T-helper 1 cell treated with Interleukin-12 subunit alpha and Interleukin-12 subunit beta and Interleukin-4 antibody, amounts not matched to agents 30 μg/mL and 1 μg/mL, for 36 hours (primary cell): ENCODE measurements around the gene CNOT2.
"Not testable (repeated sequence)": the region's sequence is repeated elsewhere in the genome, so short reads cannot be mapped to it uniquely, and the experiment has no call there.

Source experiments
- H3K27ac Mint-ChIP-seq: one replicate; pipeline ENCODE4 v1.8.0; 2021; ENCODE audit warnings: mild to moderate bottlenecking, mixed read lengths
- H3K27me3 Mint-ChIP-seq: one replicate; pipeline ENCODE4 v1.8.0; 2021; ENCODE audit warnings: low read depth, mixed read lengths
- H3K36me3 Mint-ChIP-seq: one replicate; pipeline ENCODE4 v1.8.0; 2021; ENCODE audit warnings: low read depth, mixed read lengths
- H3K4me1 Mint-ChIP-seq: one replicate; pipeline ENCODE4 v1.8.0; 2021; ENCODE audit warnings: low read depth, mixed read lengths
- H3K4me3 Mint-ChIP-seq: one replicate; pipeline ENCODE4 v1.8.0; 2021; ENCODE audit warnings: mild to moderate bottlenecking, moderate library complexity, mixed read lengths
- H3K9me3 Mint-ChIP-seq: one replicate; pipeline ENCODE4 v1.8.0; 2021; ENCODE audit warnings: mixed read lengths

The CNOT2 gene

GRCh38 chr12:70265132-70265531 lies 21.9 kb downstream of the CNOT2 start:
- Mint-ChIP-seq H3K9me3 (no peaks in the 10 kb centered on the region), H3K27me3 (no peaks in the 10 kb centered on the region), H3K4me3 (no peak overlapping the region), H3K4me1 (peaks cover 26% of the 10 kb centered on the region), H3K36me3 (peaks cover 20% of the 10 kb centered on the region), H3K27ac (no peak overlapping the region)

GRCh38 chr12:70267550-70267949 lies 24.3 kb downstream of the CNOT2 start:
- no peaks in the 10 kb centered on the region for H3K9me3 Mint-ChIP-seq
- H3K27me3 Mint-ChIP-seq, result no peaks in the 10 kb centered on the region
- H3K36me3 Mint-ChIP-seq, result peaks cover 15% of the 10 kb centered on the region
- H3K4me1 Mint-ChIP-seq, result peaks cover 28% of the 10 kb centered on the region
- no peak overlapping the region for H3K4me3 Mint-ChIP-seq
- H3K27ac Mint-ChIP-seq, result no peak overlapping the region

- no peaks in the 10 kb centered on the region for H3K27me3 Mint-ChIP-seq
- no peak overlapping the region for H3K4me3 Mint-ChIP-seq
- peaks cover 26% of the 10 kb centered on the region for H3K4me1 Mint-ChIP-seq
- H3K9me3 Mint-ChIP-seq, result no peaks in the 10 kb centered on the region
- H3K36me3 Mint-ChIP-seq, result peaks cover 15% of the 10 kb centered on the region
- no peak overlapping the region for H3K27ac Mint-ChIP-seq
Measured at GRCh38 chr12:70268972-70269371, 25.7 kb downstream of the CNOT2 start.

GRCh38 chr12:70270108-70270507 lies 26.9 kb downstream of the CNOT2 start:
- Mint-ChIP-seq H3K27me3 (no peaks in the 10 kb centered on the region), H3K4me1 (peaks cover 25% of the 10 kb centered on the region), H3K36me3 (peaks cover 15% of the 10 kb centered on the region), H3K27ac (no peak overlapping the region), H3K9me3 (no peaks in the 10 kb centered on the region), H3K4me3 (no peak overlapping the region)

GRCh38 chr12:70271025-70271424 lies 27.8 kb downstream of the CNOT2 start:
- H3K27ac Mint-ChIP-seq, result no peak overlapping the region
- H3K27me3 Mint-ChIP-seq, result no peaks in the 10 kb centered on the region
- H3K4me1 Mint-ChIP-seq, result peaks cover 29% of the 10 kb centered on the region

GRCh38 chr12:70272510-70272909 lies 29.3 kb downstream of the CNOT2 start:
- Mint-ChIP-seq H3K27ac (no peak overlapping the region), H3K9me3 (no peaks in the 10 kb centered on the region), H3K27me3 (no peaks in the 10 kb centered on the region), H3K4me3 (no peak overlapping the region), H3K36me3 (peaks cover 11% of the 10 kb centered on the region), H3K4me1 (peaks cover 22% of the 10 kb centered on the region)

More at GRCh38 chr12:70271025-70271424, 27.8 kb downstream of the CNOT2 start:
- H3K9me3 Mint-ChIP-seq, result no peaks in the 10 kb centered on the region
- H3K36me3 Mint-ChIP-seq, result peaks cover 15% of the 10 kb centered on the region
- H3K4me3 Mint-ChIP-seq, result no peak overlapping the region

- peaks cover 26% of the 10 kb centered on the region for H3K4me1 Mint-ChIP-seq
- H3K9me3 Mint-ChIP-seq, result no peaks in the 10 kb centered on the region
- no peak overlapping the region for H3K4me3 Mint-ChIP-seq
- peaks cover 21% of the 10 kb centered on the region for H3K36me3 Mint-ChIP-seq
- H3K27ac Mint-ChIP-seq, result no peak overlapping the region
- H3K27me3 Mint-ChIP-seq, result no peaks in the 10 kb centered on the region
Measured at GRCh38 chr12:70275045-70275444, 31.8 kb downstream of the CNOT2 start.

- H3K9me3 Mint-ChIP-seq, result no peaks in the 10 kb centered on the region
- H3K4me3 Mint-ChIP-seq, result no peak overlapping the region
- no peaks in the 10 kb centered on the region for H3K27me3 Mint-ChIP-seq
- H3K27ac Mint-ChIP-seq, result no peak overlapping the region
- H3K4me1 Mint-ChIP-seq, result peaks cover 18% of the 10 kb centered on the region
- H3K36me3 Mint-ChIP-seq, result peaks cover 24% of the 10 kb centered on the region
Measured at GRCh38 chr12:70277973-70278372, 34.7 kb downstream of the CNOT2 start.

- Mint-ChIP-seq H3K27ac (no peak overlapping the region), H3K4me3 (no peak overlapping the region), H3K4me1 (peaks cover 16% of the 10 kb centered on the region), H3K36me3 (peaks cover 21% of the 10 kb centered on the region), H3K27me3 (no peaks in the 10 kb centered on the region), H3K9me3 (no peaks in the 10 kb centered on the region)
Measured at GRCh38 chr12:70278945-70279344, 35.7 kb downstream of the CNOT2 start.

- H3K4me1 Mint-ChIP-seq, result peaks cover 5% of the 10 kb centered on the region
- H3K36me3 Mint-ChIP-seq, result peaks cover 23% of the 10 kb centered on the region
- H3K27me3 Mint-ChIP-seq, result no peaks in the 10 kb centered on the region
- H3K27ac Mint-ChIP-seq, result no peak overlapping the region
- no peak overlapping the region for H3K4me3 Mint-ChIP-seq
- H3K9me3 Mint-ChIP-seq, result no peaks in the 10 kb centered on the region
Measured at GRCh38 chr12:70283232-70283631, 40.0 kb downstream of the CNOT2 start.

- Mint-ChIP-seq H3K36me3 (peaks cover 36% of the 10 kb centered on the region), H3K4me3 (no peak overlapping the region), H3K27ac (no peak overlapping the region), H3K4me1 (peaks cover 11% of the 10 kb centered on the region), H3K27me3 (no peaks in the 10 kb centered on the region), H3K9me3 (no peaks in the 10 kb centered on the region)
Measured at GRCh38 chr12:70288817-70289216, 45.6 kb downstream of the CNOT2 start.

GRCh38 chr12:70290116-70290515 lies 46.9 kb downstream of the CNOT2 start:
- Mint-ChIP-seq H3K36me3 (peaks cover 46% of the 10 kb centered on the region), H3K27ac (no peak overlapping the region), H3K4me1 (peaks cover 11% of the 10 kb centered on the region), H3K9me3 (no peaks in the 10 kb centered on the region), H3K4me3 (no peak overlapping the region), H3K27me3 (no peaks in the 10 kb centered on the region)

GRCh38 chr12:70292017-70292776 lies 49.0 kb downstream of the CNOT2 start:
- peaks cover 38% of the 10 kb centered on the region for H3K36me3 Mint-ChIP-seq
- H3K4me3 Mint-ChIP-seq, result no peak overlapping the region
- H3K27me3 Mint-ChIP-seq, result no peaks in the 10 kb centered on the region
- no peaks in the 10 kb centered on the region for H3K9me3 Mint-ChIP-seq
- H3K27ac Mint-ChIP-seq, result no peak overlapping the region
- peaks cover 8% of the 10 kb centered on the region for H3K4me1 Mint-ChIP-seq

- Mint-ChIP-seq H3K27ac (peak overlapping the region; percentile 71), H3K4me3 (peak overlapping the region; percentile 57), H3K4me1 (peaks cover 19% of the 10 kb centered on the region), H3K36me3 (peaks cover 28% of the 10 kb centered on the region)
- H3K27me3 Mint-ChIP-seq, H3K9me3 Mint-ChIP-seq: not testable (repeated sequence)
Measured at GRCh38 chr12:70304684-70305555, 61.7 kb downstream of the CNOT2 start.

GRCh38 chr12:70305794-70306193 lies 62.6 kb downstream of the CNOT2 start:
- H3K9me3 Mint-ChIP-seq, result peaks cover 6% of the 10 kb centered on the region
- no peaks in the 10 kb centered on the region for H3K27me3 Mint-ChIP-seq
- peaks cover 19% of the 10 kb centered on the region for H3K4me1 Mint-ChIP-seq
- H3K4me3 Mint-ChIP-seq, result no peak overlapping the region
- peaks cover 27% of the 10 kb centered on the region for H3K36me3 Mint-ChIP-seq
- H3K27ac Mint-ChIP-seq, result no peak overlapping the region
